Raji (cell line): ENCODE results near the gene HNRNPAB.

Experiments used
- POLR2A ChIP-seq: IDR thresholded peaks from 2 replicates; pipeline ENCODE4 v1.6.1; 2011; ENCODE audit warnings: low read depth, low read length, control low read depth; ENCODE audit not compliant: insufficient read depth

Gene HNRNPAB

GRCh38 chr5:178204182-178204934 lies at the start of gene HNRNPAB:
HNRNPAB (plus strand) TSS chr5:178204533; CDS start chr5:178204838, 305 bp downstream.
- peak; percentile 100 for TF ChIP-seq POLR2A

GRCh38 chr5:178155065-178155464 lies 49.3 kb upstream of the HNRNPAB start:
- no peak for TF ChIP-seq POLR2A

- TF ChIP-seq POLR2A: no peak
These were observed 44.2 kb upstream of the HNRNPAB start for GRCh38 chr5:178160176-178160575.

GRCh38 chr5:178162481-178162880 lies 41.9 kb upstream of the HNRNPAB start:
- TF ChIP-seq POLR2A: no peak

- TF ChIP-seq POLR2A: peak; percentile 49
These were observed 40.3 kb upstream of the HNRNPAB start for GRCh38 chr5:178163772-178164735.

- no peak for TF ChIP-seq POLR2A
These were observed 38.8 kb upstream of the HNRNPAB start for GRCh38 chr5:178165581-178165980.

- TF ChIP-seq POLR2A: no peak
These were observed 33.9 kb upstream of the HNRNPAB start for GRCh38 chr5:178170455-178170854.

GRCh38 chr5:178174456-178174855 lies 29.9 kb upstream of the HNRNPAB start:
- TF ChIP-seq POLR2A: no peak

GRCh38 chr5:178176791-178177190 lies 27.5 kb upstream of the HNRNPAB start:
- no peak for TF ChIP-seq POLR2A

- no peak for TF ChIP-seq POLR2A
These were observed 26.8 kb upstream of the HNRNPAB start for GRCh38 chr5:178177569-178177968.

GRCh38 chr5:178180141-178180863 lies 24.0 kb upstream of the HNRNPAB start:
- TF ChIP-seq POLR2A: no peak

- TF ChIP-seq POLR2A: no peak
These were observed 22.0 kb upstream of the HNRNPAB start for GRCh38 chr5:178182158-178182876.

GRCh38 chr5:178186427-178186826 lies 17.9 kb upstream of the HNRNPAB start:
- no peak for TF ChIP-seq POLR2A

GRCh38 chr5:178187014-178187413 lies 17.3 kb upstream of the HNRNPAB start, which contains the start of gene GMCL2:
GMCL2 (minus strand) TSS chr5:178187371; CDS start chr5:178187299, 72 bp downstream.
- no peak for TF ChIP-seq POLR2A

- TF ChIP-seq POLR2A: no peak
These were observed 14.9 kb upstream of the HNRNPAB start for GRCh38 chr5:178189433-178189832.

GRCh38 chr5:178191661-178192060 lies 12.7 kb upstream of the HNRNPAB start:
- no peak for TF ChIP-seq POLR2A
